ENCODE measurements around the gene CLTCL1.

- no peak for TF ChIP-seq POLR2A (IDR thresholded peaks at IDR 0.05; ENCODE audit: low read depth)
- no peak for TF ChIP-seq CTCF (IDR thresholded peaks at IDR 0.05)
Observed at GRCh38 chr22:19169947-19170318, 121.6 kb downstream of the CLTCL1 start.
